Hepatic stellate cell (primary cell): ENCODE measurements around the gene MUS81.
"Not testable (repeated sequence)": the region's sequence is repeated elsewhere in the genome, so short reads cannot be mapped to it uniquely, and the experiment has no call there.

Experiments used
- DNase-seq: peaks from one replicate; pipeline ENCODE4 v3.0.0; 2011; ENCODE audit warnings: low spot score

Gene MUS81

GRCh38 chr11:65873318-65874156, 13.3 kb downstream of the MUS81 start:
- DNase-seq, result peak; percentile 93

DNA sequence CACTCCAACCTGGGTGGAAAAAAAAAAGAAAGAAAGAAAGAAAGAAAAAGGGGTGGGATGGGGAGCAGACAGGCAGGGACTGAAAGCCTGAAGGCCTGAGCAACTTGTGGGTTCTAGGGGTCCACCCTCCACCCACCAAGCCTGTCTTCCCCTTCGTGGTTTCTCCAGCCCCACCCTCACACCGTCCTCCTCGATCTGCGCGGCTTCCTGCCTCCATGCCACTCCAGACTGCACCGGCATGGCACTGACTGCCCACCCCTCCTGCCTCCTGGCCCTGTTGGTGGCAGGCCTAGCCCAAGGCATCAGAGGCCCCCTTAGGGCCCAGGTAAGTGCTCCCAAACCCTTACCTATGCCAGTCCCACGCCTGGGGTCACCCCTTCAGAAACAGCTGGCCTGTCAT, 19.4 kb downstream of the MUS81 start, which contains the start of gene CTSW:
Gene CTSW (plus strand): TSS at position 221 of the 400 bp plus-strand sequence. CDS start 18 bp downstream, at position 239.
- no peak for DNase-seq

GRCh38 chr11:65880027-65880426, 19.8 kb downstream of the MUS81 start:
- no peak for DNase-seq

DNA sequence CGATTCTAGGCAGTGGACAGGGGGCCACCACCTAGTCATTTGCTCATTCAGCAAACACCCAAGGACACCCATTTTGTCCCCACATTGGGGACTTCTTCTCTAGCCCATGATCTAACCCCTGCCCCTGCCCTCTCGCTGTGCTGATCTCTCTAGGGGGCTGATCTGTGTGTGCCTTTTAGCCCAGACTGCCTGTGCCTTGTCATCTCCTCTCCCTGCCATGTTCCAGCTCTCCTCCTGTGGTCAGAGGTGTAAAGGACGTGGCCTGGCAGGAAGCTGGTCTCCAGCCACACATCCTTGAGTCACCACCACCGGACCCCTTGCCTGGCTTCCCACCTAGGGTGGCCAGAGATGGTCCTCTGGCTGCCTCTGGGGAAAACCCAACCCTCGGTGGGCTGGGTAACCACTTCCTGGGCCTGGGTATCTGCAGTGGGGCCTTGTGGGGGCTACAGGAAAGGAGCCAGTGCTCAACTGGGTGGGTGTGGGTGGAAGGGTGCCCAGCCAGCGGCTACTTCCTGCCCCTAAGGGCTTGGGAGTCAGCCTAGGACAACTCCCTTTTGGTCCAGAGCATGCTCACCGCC, 20.7 kb downstream of the MUS81 start:
- no peak for DNase-seq

GRCh38 chr11:65882120-65883057, 22.2 kb downstream of the MUS81 start:
- DNase-seq, result no peak

GRCh38 chr11:65883058-65883761, 23.0 kb downstream of the MUS81 start:
- DNase-seq, result no peak

DNA sequence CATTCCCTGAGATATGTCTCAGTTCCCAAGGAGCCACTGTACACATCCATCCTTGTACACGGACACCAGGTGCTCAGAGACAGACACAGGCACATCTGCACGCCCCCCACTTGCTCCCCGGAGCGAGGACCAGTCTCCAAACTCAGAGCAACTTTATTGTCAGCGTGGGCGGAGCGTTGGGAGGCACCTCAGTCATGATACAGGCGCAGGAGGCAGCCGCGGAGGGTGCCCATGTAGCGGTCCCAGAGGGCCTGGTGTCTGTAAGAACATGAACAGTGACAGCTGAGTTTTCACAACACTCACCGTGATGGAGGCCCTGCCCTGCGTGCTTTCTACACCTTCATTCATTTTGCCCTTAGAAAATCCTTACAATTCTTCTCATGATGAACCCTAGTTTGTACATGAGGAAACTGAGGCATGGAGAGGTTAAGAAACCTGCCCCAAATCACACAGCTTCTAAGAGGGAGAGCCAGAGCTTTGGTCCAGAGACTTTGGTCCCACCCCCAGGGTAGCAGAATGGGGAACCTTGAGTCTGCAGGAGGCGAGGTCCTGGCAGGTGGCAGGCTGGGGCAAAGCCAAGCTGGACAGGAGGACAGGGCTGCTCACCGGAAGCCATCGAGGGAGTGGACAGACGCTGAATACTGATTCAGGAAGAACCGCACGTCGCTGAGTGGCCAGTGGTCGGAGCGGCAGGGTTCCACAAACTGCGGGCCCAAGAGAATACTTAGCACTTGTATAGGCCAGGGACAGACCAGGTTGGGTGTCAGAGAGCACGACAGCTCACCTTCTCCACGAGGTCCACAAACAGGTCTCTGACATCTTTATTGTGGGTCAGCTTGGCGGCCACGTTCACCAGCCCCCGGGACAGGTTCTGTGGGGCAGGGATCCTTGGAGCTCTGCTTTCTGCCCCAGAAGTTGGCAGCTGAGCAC, 23.8 kb downstream of the MUS81 start:
- DNase-seq, result no peak

DNA sequence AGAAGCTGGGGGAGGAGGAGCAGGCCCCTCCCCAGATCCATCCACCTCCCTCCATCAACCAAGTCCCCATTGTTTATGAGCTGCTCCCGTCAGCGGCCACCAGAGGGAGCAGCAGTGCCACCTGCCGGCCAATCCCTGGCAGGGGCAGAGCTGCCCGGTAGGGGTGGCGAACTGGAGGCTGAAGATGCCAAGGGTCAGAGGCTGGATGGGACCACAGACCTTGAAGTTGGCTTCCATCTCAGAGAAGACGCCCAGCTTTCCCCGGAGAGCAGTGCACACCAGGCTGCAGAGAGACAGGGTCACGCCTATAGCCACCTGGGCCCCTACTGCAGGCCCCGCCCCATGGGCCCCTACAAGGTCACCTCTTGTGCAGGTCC, 24.5 kb downstream of the MUS81 start:
- peak; percentile 89 for DNase-seq

- DNase-seq, result no peak
Observed at GRCh38 chr11:65885231-65885630, 25.0 kb downstream of the MUS81 start.

- no peak for DNase-seq
Observed at GRCh38 chr11:65885808-65886536, 25.7 kb downstream of the MUS81 start.

DNA sequence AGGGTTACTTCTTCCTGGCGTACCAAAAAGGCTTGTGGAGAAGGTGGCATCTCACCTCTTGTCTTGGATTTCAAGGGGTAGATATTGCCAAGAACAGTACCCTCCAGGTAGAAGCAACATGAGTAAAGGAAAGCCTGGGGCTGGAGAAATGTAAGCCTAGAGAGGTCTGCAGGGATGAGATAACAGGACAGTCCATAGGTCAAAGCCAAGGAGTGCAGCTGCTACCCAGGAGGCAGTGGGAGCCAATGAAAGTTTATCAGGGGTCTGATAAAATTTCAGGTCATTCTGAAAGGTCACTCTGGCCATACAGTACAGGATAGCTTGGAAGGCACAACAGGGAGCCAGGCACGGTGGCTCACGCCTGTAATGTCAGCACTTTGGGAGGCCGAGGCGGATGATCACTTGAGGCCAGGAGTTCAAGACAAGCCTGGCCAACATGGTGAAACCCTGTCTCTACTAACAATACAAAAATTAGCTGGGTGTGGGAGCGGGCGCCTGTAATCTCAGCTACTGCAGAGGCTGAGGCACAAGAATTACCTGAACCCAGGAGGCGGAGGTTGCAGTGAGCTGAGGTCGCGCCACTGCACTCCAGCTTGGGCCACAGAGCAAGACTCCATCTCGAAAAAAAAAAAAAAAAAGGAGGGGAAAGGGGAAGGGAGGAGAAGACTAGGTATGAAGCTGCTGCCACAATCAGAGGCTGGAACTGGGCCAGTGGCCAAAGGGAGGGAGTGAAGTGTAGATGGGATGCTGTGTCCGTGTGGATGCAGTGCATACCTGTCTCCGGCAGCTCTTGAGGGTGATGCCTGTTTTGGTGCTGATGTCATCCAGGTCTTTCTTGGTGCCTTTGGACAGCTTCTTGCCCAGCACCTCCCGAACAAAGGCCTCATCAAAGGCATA, 26.8 kb downstream of the MUS81 start:
- DNase-seq, result no peak

- DNase-seq, result no peak
Observed at GRCh38 chr11:65887723-65888162, 27.5 kb downstream of the MUS81 start.

GRCh38 chr11:65888163-65888814, 28.1 kb downstream of the MUS81 start, which contains the start of gene FIBP:
FIBP (minus strand) TSS chr11:65888471; CDS start chr11:65888418, 53 bp downstream.
- peak; percentile 98 for DNase-seq

DNA sequence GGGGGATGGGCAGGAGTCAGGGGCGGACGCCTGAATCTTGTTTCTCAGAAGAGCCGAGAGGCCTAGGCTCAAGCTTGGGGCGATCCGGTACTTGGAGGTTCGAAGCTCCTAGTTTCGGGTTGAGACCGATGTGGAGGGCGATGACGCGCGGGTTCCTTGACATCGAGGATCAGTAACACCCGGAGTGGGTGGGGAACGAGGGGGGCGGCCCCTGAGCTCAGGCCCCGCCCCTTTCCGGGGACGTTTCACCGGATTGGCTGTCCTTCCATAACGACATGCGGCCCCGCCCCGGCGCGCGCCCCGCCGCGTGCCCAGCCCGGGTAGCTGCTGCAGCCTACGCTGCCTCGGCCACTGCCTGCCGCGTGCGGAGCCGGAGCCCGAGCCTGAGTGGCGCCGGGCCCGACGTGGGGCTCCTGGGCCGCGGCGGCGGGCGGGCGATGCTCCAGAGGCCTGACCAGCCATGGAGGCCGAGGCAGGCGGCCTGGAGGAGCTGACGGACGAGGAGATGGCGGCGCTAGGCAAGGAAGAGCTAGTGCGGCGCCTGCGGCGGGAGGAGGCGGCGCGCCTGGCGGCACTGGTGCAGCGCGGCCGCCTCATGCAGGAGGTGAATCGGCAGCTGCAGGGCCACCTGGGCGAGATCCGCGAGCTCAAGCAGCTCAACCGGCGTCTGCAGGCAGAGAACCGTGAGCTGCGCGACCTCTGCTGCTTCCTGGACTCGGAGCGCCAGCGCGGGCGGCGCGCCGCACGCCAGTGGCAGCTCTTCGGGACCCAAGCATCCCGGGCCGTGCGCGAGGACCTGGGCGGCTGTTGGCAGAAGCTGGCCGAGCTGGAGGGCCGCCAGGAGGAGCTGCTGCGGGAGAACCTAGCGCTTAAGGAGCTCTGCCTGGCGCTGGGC, 30.3 kb downstream of the MUS81 start, which contains the start of gene CCDC85B:
Gene CCDC85B (plus strand): TSS at position 350 of the 895 bp plus-strand sequence. CDS start 111 bp downstream, at position 461.
- peak; percentile 96 for DNase-seq

- DNase-seq, result no peak
Observed at GRCh38 chr11:65891219-65892136, 31.2 kb downstream of the MUS81 start.

- DNase-seq, result not testable (repeated sequence)
Observed at GRCh38 chr11:65892137-65892540, 31.9 kb downstream of the MUS81 start.
